Liver (tissue), 9 donors: ENCODE results near the gene EHD1. TPM values are rescaled to one million over a fixed set of nuclear protein-coding genes. Genes with fewer than 3 reads are reported as not detected.

Experiments
- DNase-seq: peaks from one replicate; pipeline ENCODE4 v3.0.0-alpha.2; 2017; ENCODE audit warnings: low spot score
- H3K27ac ChIP-seq, 2 donors: one replicate each; pipeline ENCODE4 v1.7.0; 2013; ENCODE audit warnings: inconsistent platforms in 2 of 2, low read length in 2 of 2, control low read depth in 1 of 2, low read depth in 1 of 2, mild to moderate bottlenecking in 1 of 2
- H3K27me3 ChIP-seq, 4 donors: one replicate each; pipeline versions ENCODE4 v1.6.1 to v1.7.0; 2013; ENCODE audit warnings: low read length in 3 of 4, inconsistent platforms in 1 of 4, mild to moderate bottlenecking in 1 of 4, moderate library complexity in 1 of 4; ENCODE audit not compliant: control insufficient read depth in 4 of 4, insufficient read depth in 4 of 4
- H3K36me3 ChIP-seq, 4 donors: one replicate each; pipeline versions ENCODE4 v1.6.1 to v1.7.0; 2013; ENCODE audit warnings: low read length in 3 of 4, mild to moderate bottlenecking in 3 of 4, low read depth in 1 of 4, moderate library complexity in 1 of 4; ENCODE audit not compliant: control insufficient read depth in 4 of 4, insufficient read depth in 3 of 4
- H3K4me1 ChIP-seq, 4 donors: one replicate each; pipeline versions ENCODE4 v1.6.1 to v1.7.0; 2013; ENCODE audit warnings: low read length in 3 of 4, mild to moderate bottlenecking in 3 of 4, moderate library complexity in 1 of 4; ENCODE audit not compliant: control insufficient read depth in 4 of 4, insufficient read depth in 4 of 4
- H3K4me3 ChIP-seq, 3 donors: one replicate each; pipeline versions ENCODE4 v1.6.1 to v1.7.0; 2013; ENCODE audit warnings: low read length in 3 of 3, control low read depth in 1 of 3, low read depth in 1 of 3, mild to moderate bottlenecking in 1 of 3
- H3K9ac ChIP-seq, 2 donors: one replicate each; pipeline ENCODE4 v1.7.0; 2013; ENCODE audit warnings: low read length in 2 of 2, mild to moderate bottlenecking in 2 of 2, moderate library complexity in 2 of 2, control low read depth in 1 of 2, low read depth in 1 of 2
- H3K9me3 ChIP-seq, 4 donors: one replicate each; pipeline versions ENCODE4 v1.6.1 to v1.7.0; 2013; ENCODE audit warnings: low read length in 3 of 4; ENCODE audit not compliant: control insufficient read depth in 4 of 4
- EGR1 ChIP-seq, 2 donors: IDR thresholded peaks; 2 replicates each; pipeline ENCODE4 v1.6.1; 2016 to 2018; ENCODE audit warnings: antibody characterized with exemption in 2 of 2, low read depth in 2 of 2
- FOXA1 ChIP-seq: IDR thresholded peaks from 2 replicates; pipeline ENCODE4 v1.6.1; 2016; ENCODE audit warnings: antibody characterized with exemption
- FOXA2 ChIP-seq: IDR thresholded peaks from 2 replicates; pipeline ENCODE4 v1.6.1; 2016; ENCODE audit warnings: antibody characterized with exemption
- GABPA ChIP-seq, 2 donors: IDR thresholded peaks in 1 of 2; conservative IDR thresholded peaks in 1 of 2; 2 replicates each; pipeline ENCODE4 v1.6.1; 2016; ENCODE audit warnings: antibody characterized with exemption in 2 of 2, mild to moderate bottlenecking in 1 of 2, moderate library complexity in 1 of 2
- HNF4A ChIP-seq, 2 donors: conservative IDR thresholded peaks; 2 replicates each; pipeline ENCODE4 v1.6.1; 2016; ENCODE audit warnings: antibody characterized with exemption in 2 of 2, mild to moderate bottlenecking in 2 of 2
- HNF4G ChIP-seq: IDR thresholded peaks from 2 replicates; pipeline ENCODE4 v1.6.1; 2016; ENCODE audit warnings: antibody characterized with exemption
- JUND ChIP-seq, 2 donors: IDR thresholded peaks; 2 replicates each; pipeline ENCODE4 v1.6.1; 2016; ENCODE audit warnings: antibody characterized with exemption in 2 of 2
- NR2F2 ChIP-seq: IDR thresholded peaks from 2 replicates; pipeline ENCODE4 v1.6.1; 2016; ENCODE audit warnings: antibody characterized with exemption
- RAD21 ChIP-seq, 2 donors: IDR thresholded peaks; 2 replicates each; pipeline ENCODE4 v1.6.1; 2016; ENCODE audit warnings: antibody characterized with exemption in 2 of 2, mild to moderate bottlenecking in 2 of 2
- RXRA ChIP-seq, 2 donors: IDR thresholded peaks; 2 replicates each; pipeline ENCODE4 v1.6.1; 2017 to 2018; ENCODE audit warnings: antibody characterized with exemption in 2 of 2, mild to moderate bottlenecking in 1 of 2
- SP1 ChIP-seq: IDR thresholded peaks from 2 replicates; pipeline ENCODE4 v1.6.1; 2018; ENCODE audit warnings: antibody characterized with exemption, mild to moderate bottlenecking
- TAF1 ChIP-seq: conservative IDR thresholded peaks from 2 replicates; pipeline ENCODE4 v1.6.1; 2016; ENCODE audit warnings: antibody characterized with exemption, mild to moderate bottlenecking
- YY1 ChIP-seq: IDR thresholded peaks from 2 replicates; pipeline ENCODE4 v1.6.1; 2016; ENCODE audit warnings: antibody characterized with exemption, mild to moderate bottlenecking
- WGBS: extraction: QIAGEN DNeasy Blood & Tissue Kit; methylation state at CpG from one replicate; pipeline ENCODE4 v1.1.7; 2013; 5-methylcytosine and 5-hydroxymethylcytosine counted together
- polyA plus RNA-seq, 2 donors: library from polyadenylated mRNA; stranded (reverse) in 1 of 2; unstranded in 1 of 2; fragments of 200-250 nt in 1 of 2; fragments of >200 nt in 1 of 2; fragmentation: Nextera tagmentation in 1 of 2; extraction: Ambion mirVana in 1 of 2; gene quantifications; one replicate each; pipeline versions ENCODE4 v1.2.1 to v1.2.3, GENCODE V29; 2013 to 2015
- total RNA-seq, 2 donors: library from RNA; depleted of rRNA; stranded (reverse); fragments of >200 nt; gene quantifications; one replicate each; pipeline ENCODE4 v1.2.3, GENCODE V29; 2014
- TF ChIP-seq, protein P1 (sequence below): IDR thresholded peaks from 2 replicates; pipeline ENCODE4 v1.6.1; 2016; ENCODE audit warnings: antibody characterized with exemption
- TF ChIP-seq, protein P2 (sequence below): fragments of 150-350 bp; IDR thresholded peaks from 2 replicates; pipeline ENCODE4 v1.5.1; 2017; ENCODE audit warnings: improper control_type of control experiment, low read depth, low read length; ENCODE audit not compliant: missing input control
- TF ChIP-seq, protein P3 (sequence below): IDR thresholded peaks from 2 replicates; pipeline ENCODE4 v1.6.1; 2016; ENCODE audit warnings: antibody characterized with exemption
- TF ChIP-seq, protein P4 (sequence below): IDR thresholded peaks from 2 replicates; pipeline ENCODE4 v1.6.1; 2016; ENCODE audit warnings: antibody characterized with exemption
- donor health status: healthy.
- donor health status: healthy.
- donor health status: healthy.
- donor health status: healthy.
- donor health status: healthy.

Gene EHD1
- total and polyA plus RNA-seq, 4 donors = 8.3 to 36.4 (median 19.2) TPM

DNA sequence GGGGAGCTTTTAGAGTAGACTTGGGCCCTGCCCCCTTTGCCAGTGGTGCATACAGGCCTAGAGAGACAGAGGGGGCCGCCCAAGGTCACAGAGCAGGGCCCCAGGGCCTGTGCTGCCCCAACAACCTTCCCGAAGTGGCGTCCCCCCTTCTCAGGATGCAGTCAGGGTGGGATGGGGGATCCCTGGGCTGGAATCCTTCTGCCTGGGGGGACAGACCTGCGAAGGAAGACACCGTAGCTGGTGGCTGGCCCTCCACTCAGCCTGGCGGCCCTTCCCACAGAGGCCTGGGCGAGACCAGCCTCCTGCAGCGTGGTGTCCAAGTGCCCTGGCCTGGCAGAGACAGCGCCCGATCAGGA, 14.4 kb upstream of the EHD1 start:
- peaks cover 20 to 58% (median 47%) of the 10 kb centered on the region in 4 donors for H3K4me1 ChIP-seq
- DNase-seq = no peak
- H3K4me3 ChIP-seq = peak overlapping the region; percentile 50 to 83 (median 81)
- no peaks in the 10 kb centered on the region for H3K27me3 ChIP-seq
- 31% methylated on average over 10 of the region's 10 CpGs for WGBS
- H3K9ac ChIP-seq = peak overlapping the region; percentile 73 to 89
- H3K9me3 ChIP-seq = no peaks in the 10 kb centered on the region
- H3K27ac ChIP-seq = peak overlapping the region; percentile 86 to 89
- H3K36me3 ChIP-seq = peaks cover 0 to 23% (median 7%) of the 10 kb centered on the region in 4 donors
- no peak for TF ChIP-seq FOXA1
- TF ChIP-seq YY1 = no peak
- TF ChIP-seq, protein P1, sequence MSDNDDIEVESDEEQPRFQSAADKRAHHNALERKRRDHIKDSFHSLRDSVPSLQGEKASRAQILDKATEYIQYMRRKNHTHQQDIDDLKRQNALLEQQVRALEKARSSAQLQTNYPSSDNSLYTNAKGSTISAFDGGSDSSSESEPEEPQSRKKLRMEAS = no peak
- no peak for TF ChIP-seq EGR1 (IDR thresholded peaks at IDR 0.05; ENCODE audit: low read depth in 2 of 2)
- TF ChIP-seq JUND (IDR thresholded peaks at IDR 0.05) = no peak
- TF ChIP-seq, protein P2, sequence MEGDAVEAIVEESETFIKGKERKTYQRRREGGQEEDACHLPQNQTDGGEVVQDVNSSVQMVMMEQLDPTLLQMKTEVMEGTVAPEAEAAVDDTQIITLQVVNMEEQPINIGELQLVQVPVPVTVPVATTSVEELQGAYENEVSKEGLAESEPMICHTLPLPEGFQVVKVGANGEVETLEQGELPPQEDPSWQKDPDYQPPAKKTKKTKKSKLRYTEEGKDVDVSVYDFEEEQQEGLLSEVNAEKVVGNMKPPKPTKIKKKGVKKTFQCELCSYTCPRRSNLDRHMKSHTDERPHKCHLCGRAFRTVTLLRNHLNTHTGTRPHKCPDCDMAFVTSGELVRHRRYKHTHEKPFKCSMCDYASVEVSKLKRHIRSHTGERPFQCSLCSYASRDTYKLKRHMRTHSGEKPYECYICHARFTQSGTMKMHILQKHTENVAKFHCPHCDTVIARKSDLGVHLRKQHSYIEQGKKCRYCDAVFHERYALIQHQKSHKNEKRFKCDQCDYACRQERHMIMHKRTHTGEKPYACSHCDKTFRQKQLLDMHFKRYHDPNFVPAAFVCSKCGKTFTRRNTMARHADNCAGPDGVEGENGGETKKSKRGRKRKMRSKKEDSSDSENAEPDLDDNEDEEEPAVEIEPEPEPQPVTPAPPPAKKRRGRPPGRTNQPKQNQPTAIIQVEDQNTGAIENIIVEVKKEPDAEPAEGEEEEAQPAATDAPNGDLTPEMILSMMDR = no peak
- no peak for TF ChIP-seq SP1
- TF ChIP-seq RXRA (IDR thresholded peaks at IDR 0.05) = no peak

DNA sequence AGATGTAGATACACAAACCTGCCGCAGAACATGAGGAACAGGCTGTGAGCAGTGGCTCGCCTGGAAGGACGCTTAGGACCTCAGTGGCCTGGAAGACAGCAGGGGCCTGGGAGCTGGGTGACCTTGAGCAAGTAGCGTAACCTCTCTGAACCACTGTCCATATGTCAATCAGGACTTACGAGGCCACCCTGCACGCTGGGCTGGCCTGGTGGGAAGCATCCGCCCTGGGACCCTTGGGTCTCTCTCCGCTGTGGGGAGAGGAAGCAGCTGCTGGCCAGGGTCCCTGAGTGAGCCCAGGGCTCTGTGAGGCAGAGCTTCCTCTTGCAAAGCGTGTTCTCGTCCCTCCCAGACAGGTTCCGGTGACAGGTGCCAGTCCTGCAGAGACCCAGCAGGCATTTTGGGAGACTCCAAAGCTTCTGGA, 14.0 kb upstream of the EHD1 start:
- H3K27ac ChIP-seq = peak overlapping the region; percentile 86 to 89
- H3K9ac ChIP-seq = peak overlapping the region; percentile 73 to 89
- no peaks in the 10 kb centered on the region for H3K27me3 ChIP-seq
- H3K9me3 ChIP-seq = no peaks in the 10 kb centered on the region
- no peak for DNase-seq
- H3K36me3 ChIP-seq = peaks cover 0 to 19% (median 7%) of the 10 kb centered on the region in 4 donors
- peak overlapping the region; percentile 50 to 83 (median 81) for H3K4me3 ChIP-seq
- peaks cover 21 to 61% (median 49%) of the 10 kb centered on the region in 4 donors for H3K4me1 ChIP-seq
- WGBS = 22% methylated on average over 11 of the region's 11 CpGs
- TF ChIP-seq EGR1 (IDR thresholded peaks at IDR 0.05; ENCODE audit: low read depth in 2 of 2) = no peak
- TF ChIP-seq GABPA (IDR thresholded peaks at IDR 0.05 in 1 of 2, conservative IDR thresholded peaks at IDR 0.05 in 1 of 2) = no peak
- TF ChIP-seq YY1 = no peak
- TF ChIP-seq FOXA1 = no peak
- TF ChIP-seq RAD21 (IDR thresholded peaks at IDR 0.05) = no peak
- TF ChIP-seq, protein P3, sequence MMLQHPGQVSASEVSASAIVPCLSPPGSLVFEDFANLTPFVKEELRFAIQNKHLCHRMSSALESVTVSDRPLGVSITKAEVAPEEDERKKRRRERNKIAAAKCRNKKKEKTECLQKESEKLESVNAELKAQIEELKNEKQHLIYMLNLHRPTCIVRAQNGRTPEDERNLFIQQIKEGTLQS = no peak
- TF ChIP-seq FOXA2 = no peak
- TF ChIP-seq NR2F2 = no peak
- no peak for TF ChIP-seq HNF4G

DNA sequence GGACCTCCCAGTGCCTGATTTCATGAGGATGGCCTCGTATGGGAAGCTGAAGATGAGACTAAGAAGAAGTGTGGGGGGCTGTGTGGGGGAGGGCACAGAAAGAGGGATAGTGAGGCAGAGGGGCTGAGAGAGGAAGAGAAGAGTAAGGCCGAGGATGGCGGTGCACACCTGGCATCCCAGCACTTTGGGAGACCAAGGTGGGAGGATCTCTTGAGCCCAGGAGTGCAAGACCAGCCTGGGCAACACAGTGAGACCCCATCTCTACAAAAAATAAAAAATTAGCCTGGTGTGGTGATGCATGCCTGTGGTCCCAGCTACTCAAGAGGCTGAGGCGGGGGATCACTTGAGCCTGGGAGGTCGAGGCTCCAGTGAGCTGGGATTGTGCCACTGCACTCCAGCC, 13.5 kb upstream of the EHD1 start:
- Histone ChIP-seq H3K27me3 (no peaks in the 10 kb centered on the region), H3K27ac (peak overlapping the region; percentile 86 to 89), H3K9me3 (no peaks in the 10 kb centered on the region), H3K4me3 (peak overlapping the region; percentile 50 to 83 (median 81)), H3K9ac (peak overlapping the region; percentile 29 to 57), H3K4me1 (peaks cover 21 to 61% (median 49%) of the 10 kb centered on the region in 4 donors), H3K36me3 (peaks cover 0 to 15% (median 4%) of the 10 kb centered on the region in 4 donors)
- DNase-seq = no peak
- 39% methylated on average over 5 of the region's 5 CpGs for WGBS
- no peak for TF ChIP-seq TAF1
- no peak for TF ChIP-seq FOXA2
- TF ChIP-seq, protein P3 = no peak
- no peak for TF ChIP-seq HNF4G
- TF ChIP-seq HNF4A (conservative IDR thresholded peaks at IDR 0.05) = no peak
- TF ChIP-seq, protein P2 = no peak
- no peak for TF ChIP-seq RXRA (IDR thresholded peaks at IDR 0.05)
- no peak for TF ChIP-seq NR2F2
- TF ChIP-seq, protein P4, sequence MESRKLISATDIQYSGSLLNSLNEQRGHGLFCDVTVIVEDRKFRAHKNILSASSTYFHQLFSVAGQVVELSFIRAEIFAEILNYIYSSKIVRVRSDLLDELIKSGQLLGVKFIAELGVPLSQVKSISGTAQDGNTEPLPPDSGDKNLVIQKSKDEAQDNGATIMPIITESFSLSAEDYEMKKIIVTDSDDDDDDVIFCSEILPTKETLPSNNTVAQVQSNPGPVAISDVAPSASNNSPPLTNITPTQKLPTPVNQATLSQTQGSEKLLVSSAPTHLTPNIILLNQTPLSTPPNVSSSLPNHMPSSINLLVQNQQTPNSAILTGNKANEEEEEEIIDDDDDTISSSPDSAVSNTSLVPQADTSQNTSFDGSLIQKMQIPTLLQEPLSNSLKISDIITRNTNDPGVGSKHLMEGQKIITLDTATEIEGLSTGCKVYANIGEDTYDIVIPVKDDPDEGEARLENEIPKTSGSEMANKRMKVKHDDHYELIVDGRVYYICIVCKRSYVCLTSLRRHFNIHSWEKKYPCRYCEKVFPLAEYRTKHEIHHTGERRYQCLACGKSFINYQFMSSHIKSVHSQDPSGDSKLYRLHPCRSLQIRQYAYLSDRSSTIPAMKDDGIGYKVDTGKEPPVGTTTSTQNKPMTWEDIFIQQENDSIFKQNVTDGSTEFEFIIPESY = no peak
- TF ChIP-seq SP1 = no peak
- TF ChIP-seq GABPA (IDR thresholded peaks at IDR 0.05 in 1 of 2, conservative IDR thresholded peaks at IDR 0.05 in 1 of 2) = no peak
